Right renal cortex interstitium (tissue), 3 donors: ENCODE data around the gene DTWD2. TPM values are rescaled to one million over a fixed set of nuclear protein-coding genes. Genes with fewer than 3 reads are reported as not detected.

ENCODE experiments used
- DNase-seq, 3 donors: peaks; one replicate each; pipeline ENCODE4 v3.0.0-alpha.2; 2013; ENCODE audit warnings: low read depth in 3 of 3, low spot score in 2 of 3
- polyA plus RNA-seq, 3 donors: library from polyadenylated mRNA; unstranded; fragments of 120-200 nt; gene quantifications; one replicate each; pipeline ENCODE4 v1.2.1, GENCODE V29; 2013; ENCODE audit not compliant: insufficient read length in 3 of 3

DTWD2 gene
- polyA plus RNA-seq: 10 to 100 TPM; 12.9 to 14.5 (median 13.8) TPM

GRCh38 chr5:118987988-118988865, at the start of gene DTWD2:
Gene DTWD2, minus strand, starts transcription at chr5:118988547. Its CDS starts 36 bp downstream, at chr5:118988511.
- DNase-seq: peak; percentile 90 to 92 (median 91)

GRCh38 chr5:119037496-119038215, 49.3 kb upstream of the DTWD2 start:
- no peak for DNase-seq

GRCh38 chr5:119036101-119036762, 47.9 kb upstream of the DTWD2 start:
- DNase-seq: no peak

- DNase-seq: no peak
Observed at GRCh38 chr5:119033135-119033534, 44.8 kb upstream of the DTWD2 start.

- no peak for DNase-seq
Observed at GRCh38 chr5:119032656-119033055, 44.3 kb upstream of the DTWD2 start.

GRCh38 chr5:119031905-119032304, 43.6 kb upstream of the DTWD2 start:
- DNase-seq: no peak

GRCh38 chr5:119031011-119031886, 42.9 kb upstream of the DTWD2 start:
- no peak for DNase-seq

GRCh38 chr5:119028575-119028974, 40.2 kb upstream of the DTWD2 start:
- no peak for DNase-seq

GRCh38 chr5:119022773-119023172, 34.4 kb upstream of the DTWD2 start:
- no peak for DNase-seq

GRCh38 chr5:119022017-119022745, 33.8 kb upstream of the DTWD2 start:
- no peak for DNase-seq

GRCh38 chr5:119021149-119021732, 32.9 kb upstream of the DTWD2 start:
- no peak for DNase-seq

- no peak for DNase-seq
Observed at GRCh38 chr5:119019949-119020348, 31.6 kb upstream of the DTWD2 start.

- no peak for DNase-seq
Observed at GRCh38 chr5:119019501-119019900, 31.2 kb upstream of the DTWD2 start.

- DNase-seq: no peak
Observed at GRCh38 chr5:119017994-119018393, 29.6 kb upstream of the DTWD2 start.

- no peak for DNase-seq
Observed at GRCh38 chr5:119016125-119016774, 27.9 kb upstream of the DTWD2 start.

GRCh38 chr5:119011186-119011585, 22.8 kb upstream of the DTWD2 start:
- no peak for DNase-seq

GRCh38 chr5:119010206-119010605, 21.9 kb upstream of the DTWD2 start:
- DNase-seq: no peak

- DNase-seq: no peak
Observed at GRCh38 chr5:119009131-119009530, 20.8 kb upstream of the DTWD2 start.

GRCh38 chr5:118999696-119000095, 11.3 kb upstream of the DTWD2 start:
- DNase-seq: no peak
